HEK293T (cell line): ENCODE measurements around the gene HES2.

Experiments
- BHLHE40 ChIP-seq: fragments of 450-650 bp; IDR thresholded peaks from 2 replicates; pipeline ENCODE4 v1.6.1; 2016; ENCODE audit warnings: mild to moderate bottlenecking, moderate library complexity, borderline replicate concordance
- CTBP1 ChIP-seq: fragments of 450-650 bp; IDR thresholded peaks from 2 replicates; pipeline ENCODE4 v1.6.1; 2016; ENCODE audit warnings: borderline replicate concordance
- ELF4 ChIP-seq: fragments of 450-650 bp; IDR thresholded peaks from 2 replicates; pipeline ENCODE4 v1.6.1; 2017; ENCODE audit warnings: antibody characterized with exemption
- FOXK2 ChIP-seq: fragments of 450-650 bp; IDR thresholded peaks from 2 replicates; pipeline ENCODE4 v1.6.1; 2016; ENCODE audit warnings: mild to moderate bottlenecking
- FOXM1 ChIP-seq: fragments of 450-650 bp; IDR thresholded peaks from 2 replicates; pipeline ENCODE4 v1.6.1; 2017; ENCODE audit warnings: mild to moderate bottlenecking, borderline replicate concordance
- LEF1 ChIP-seq: fragments of 450-650 bp; IDR thresholded peaks from 2 replicates; pipeline ENCODE4 v1.6.1; 2017; ENCODE audit warnings: mild to moderate bottlenecking, borderline replicate concordance
- NFRKB ChIP-seq: fragments of 450-650 bp; IDR thresholded peaks from 2 replicates; pipeline ENCODE4 v1.6.1; 2016; ENCODE audit warnings: mild to moderate bottlenecking, moderate library complexity
- SP1 ChIP-seq: fragments of 450-650 bp; IDR thresholded peaks from 2 replicates; pipeline ENCODE4 v1.6.1; 2017
- SUZ12 ChIP-seq: fragments of 450-650 bp; IDR thresholded peaks from 2 replicates; pipeline ENCODE4 v1.6.1; 2016; ENCODE audit warnings: mild to moderate bottlenecking
- TF ChIP-seq, protein P1 (sequence below): fragments of 450-650 bp; IDR thresholded peaks from 2 replicates; pipeline ENCODE4 v1.6.1; 2016

DNA sequence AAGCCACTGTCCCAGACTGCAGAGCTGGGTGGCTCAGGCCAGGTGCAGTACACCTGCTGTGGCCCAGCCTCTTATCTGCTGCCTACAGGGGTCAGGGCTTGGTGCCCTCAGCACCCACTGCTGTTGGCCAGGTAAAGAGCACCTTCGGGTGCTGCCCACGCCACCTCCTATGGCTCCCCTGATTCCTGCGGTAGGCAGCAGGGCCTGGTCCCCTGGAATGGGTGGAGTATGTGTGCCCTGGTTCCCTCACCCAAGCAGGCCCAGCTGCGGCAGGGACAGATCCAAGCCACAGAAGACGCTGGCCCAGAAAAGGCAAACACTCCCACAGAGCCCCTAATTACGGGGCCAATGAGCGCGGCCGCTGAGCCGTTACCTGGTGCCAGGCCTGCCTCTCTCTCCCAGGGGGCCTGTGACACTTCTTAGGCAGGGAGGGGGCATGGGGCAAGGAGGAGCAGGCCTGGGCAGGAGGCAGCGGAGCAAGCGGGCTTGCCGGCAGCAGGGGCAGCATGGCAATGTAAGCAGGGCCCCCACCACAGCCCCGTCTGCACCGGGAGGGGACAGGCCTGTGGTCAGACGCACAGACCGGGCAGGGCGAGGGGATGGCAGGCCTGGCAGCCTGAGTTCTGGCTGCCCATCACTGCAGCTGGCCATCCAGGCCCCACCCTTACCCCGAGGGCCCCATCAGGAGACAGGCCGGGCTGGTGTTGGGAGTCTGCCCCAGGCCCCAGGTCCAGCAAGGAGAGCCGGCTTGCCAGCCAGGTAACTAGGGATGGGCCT, 23.8 kb upstream of the HES2 start:
- no peak for TF ChIP-seq FOXM1
- no peak for TF ChIP-seq SUZ12
- no peak for TF ChIP-seq CTBP1
- no peak for TF ChIP-seq ELF4
- no peak for TF ChIP-seq SP1
- TF ChIP-seq FOXK2: no peak
- TF ChIP-seq, protein P1, sequence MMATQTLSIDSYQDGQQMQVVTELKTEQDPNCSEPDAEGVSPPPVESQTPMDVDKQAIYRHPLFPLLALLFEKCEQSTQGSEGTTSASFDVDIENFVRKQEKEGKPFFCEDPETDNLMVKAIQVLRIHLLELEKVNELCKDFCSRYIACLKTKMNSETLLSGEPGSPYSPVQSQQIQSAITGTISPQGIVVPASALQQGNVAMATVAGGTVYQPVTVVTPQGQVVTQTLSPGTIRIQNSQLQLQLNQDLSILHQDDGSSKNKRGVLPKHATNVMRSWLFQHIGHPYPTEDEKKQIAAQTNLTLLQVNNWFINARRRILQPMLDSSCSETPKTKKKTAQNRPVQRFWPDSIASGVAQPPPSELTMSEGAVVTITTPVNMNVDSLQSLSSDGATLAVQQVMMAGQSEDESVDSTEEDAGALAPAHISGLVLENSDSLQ: no peak
- no peak for TF ChIP-seq LEF1
- TF ChIP-seq BHLHE40: no peak
- TF ChIP-seq NFRKB: no peak
